HepG2 (cell line): ENCODE data around the gene ZKSCAN2. TPM values are rescaled to one million over a fixed set of nuclear protein-coding genes. Genes with fewer than 3 reads are reported as not detected.

Experiments used
- CREBL2 ChIP-seq: sonication (generic); formaldehyde crosslinking; IDR thresholded peaks from 2 replicates; pipeline ENCODE4 v1.8.1; 2023; ENCODE audit warnings: missing genetic modification reagents, mild to moderate bottlenecking, borderline replicate concordance
- CSRNP2 ChIP-seq: sonication (generic); formaldehyde crosslinking; conservative IDR thresholded peaks from 2 replicates; pipeline ENCODE4 v1.8.0; 2022; ENCODE audit warnings: low read depth, missing genetic modification reagents
- DPF2 ChIP-seq: sonication (generic); formaldehyde crosslinking; IDR thresholded peaks from 2 replicates; pipeline ENCODE4 v1.4.0; 2020; ENCODE audit warnings: mild to moderate bottlenecking, low read depth, missing genetic modification reagents, borderline replicate concordance
- ETV6 ChIP-seq: sonication (generic); formaldehyde crosslinking; conservative IDR thresholded peaks from 2 replicates; pipeline ENCODE4 v1.4.0; 2020; ENCODE audit warnings: missing genetic modification reagents
- FOXO1 ChIP-seq: sonication (generic); formaldehyde crosslinking; IDR thresholded peaks from 2 replicates; pipeline ENCODE4 v1.4.0; 2020; ENCODE audit warnings: missing genetic modification reagents
- GPN1 ChIP-seq: sonication (generic); formaldehyde crosslinking; IDR thresholded peaks from 2 replicates; pipeline ENCODE4 v1.5.1; 2020; ENCODE audit warnings: missing genetic modification reagents, borderline replicate concordance
- JDP2 ChIP-seq: sonication (generic); formaldehyde crosslinking; IDR thresholded peaks from 2 replicates; pipeline ENCODE4 v1.8.1; 2022; ENCODE audit warnings: missing genetic modification reagents, borderline replicate concordance
- KLF11 ChIP-seq: IDR thresholded peaks from 2 replicates; pipeline ENCODE4 v1.6.1; 2016; ENCODE audit warnings: missing compliant biosample characterization
- PCBP1 ChIP-seq: fragments of 200-400 bp; formaldehyde crosslinking; IDR thresholded peaks from 2 replicates; pipeline ENCODE4 v1.6.1; 2017; ENCODE audit warnings: mild to moderate bottlenecking, low read depth, low read length, borderline replicate concordance
- RFX3 ChIP-seq: IDR thresholded peaks from 2 replicates; pipeline ENCODE4 v1.6.1; 2016; ENCODE audit warnings: missing biosample characterization, missing genetic modification reagents
- SNAPC4 ChIP-seq: sonication (generic); formaldehyde crosslinking; IDR thresholded peaks from 2 replicates; pipeline ENCODE4 v1.4.0; 2020; ENCODE audit warnings: mild to moderate bottlenecking, missing genetic modification reagents
- SOX5 ChIP-seq: IDR thresholded peaks from 2 replicates; pipeline ENCODE4 v1.6.1; 2016; ENCODE audit warnings: borderline replicate concordance
- SP5 ChIP-seq: IDR thresholded peaks from 2 replicates; pipeline ENCODE4 v1.6.1; 2016; ENCODE audit warnings: low read depth, borderline replicate concordance
- TBX2 ChIP-seq: sonication (generic); formaldehyde crosslinking; IDR thresholded peaks from 2 replicates; pipeline ENCODE4 v1.5.0; 2020; ENCODE audit warnings: missing genetic modification reagents, mild to moderate bottlenecking, borderline replicate concordance
- TBX3 ChIP-seq: fragments of 450-650 bp; IDR thresholded peaks from 2 replicates; pipeline ENCODE4 v1.6.1; 2017; ENCODE audit warnings: antibody characterized with exemption, mild to moderate bottlenecking, inconsistent platforms, borderline replicate concordance
- YEATS4 ChIP-seq: sonication (generic); formaldehyde crosslinking; IDR thresholded peaks from 2 replicates; pipeline ENCODE4 v1.4.0; 2020; ENCODE audit warnings: missing genetic modification reagents, borderline replicate concordance
- ZKSCAN8 ChIP-seq: IDR thresholded peaks from 2 replicates; pipeline ENCODE4 v1.6.1; 2016; ENCODE audit warnings: borderline replicate concordance, missing genetic modification reagents, missing compliant biosample characterization
- ZNF124 ChIP-seq: sonication (generic); formaldehyde crosslinking; IDR thresholded peaks from 2 replicates; pipeline ENCODE4 v1.4.0; 2020; ENCODE audit warnings: missing genetic modification reagents
- ZNF253 ChIP-seq: sonication (generic); formaldehyde crosslinking; IDR thresholded peaks from 2 replicates; pipeline ENCODE4 v1.8.0; 2022; ENCODE audit warnings: mild to moderate bottlenecking, missing genetic modification reagents, borderline replicate concordance
- ZNF362 ChIP-seq: sonication (generic); formaldehyde crosslinking; IDR thresholded peaks from 2 replicates; pipeline ENCODE4 v1.4.0; 2020; ENCODE audit warnings: missing genetic modification reagents, mild to moderate bottlenecking, borderline replicate concordance
- ZNF414 ChIP-seq: sonication (generic); formaldehyde crosslinking; IDR thresholded peaks from 2 replicates; pipeline ENCODE4 v1.5.0; 2020; ENCODE audit warnings: missing genetic modification reagents
- ZNF484 ChIP-seq: sonication (generic); formaldehyde crosslinking; IDR thresholded peaks from 2 replicates; pipeline ENCODE4 v1.5.1; 2020; ENCODE audit warnings: mild to moderate bottlenecking, low read depth, missing genetic modification reagents, borderline replicate concordance
- polyA plus RNA-seq, 8 experiments: library from polyadenylated mRNA; depleted of rRNA in 3 of 8; stranded (reverse) in 7 of 8; unstranded in 1 of 8; fragments of >200 nt; fragmentation: Illumina TruSeq in 4 of 8; extraction: Trizol in 4 of 8; gene quantifications; 2 replicates each; pipeline versions ENCODE4 v1.2.1 to v1.2.3, GENCODE V29; 2011 to 2016; ENCODE audit warnings: low read depth in 4 of 8, missing spikeins in 1 of 8, mixed read lengths in 1 of 8; ENCODE audit not compliant: insufficient read depth in 1 of 8
- total RNA-seq, 5 experiments: library from RNA; depleted of rRNA; stranded (reverse); fragments of >200 nt; fragmentation: Illumina TruSeq; extraction: Trizol; gene quantifications; 2 replicates each; pipeline ENCODE4 v1.2.3, GENCODE V29; 2016; ENCODE audit warnings: low read depth in 1 of 5

Gene ZKSCAN2
- total and polyA plus RNA-seq, 2 of the 13 experiments (the other 11 are each of a cell fraction or from before 2014, with no cell fraction given): 4.2 to 11.1 TPM

GRCh38 chr16:25257470-25257955 lies at the start of gene ZKSCAN2 (continued):
- TF ChIP-seq ZNF253 (CRISPR knock-in tag): peak; percentile 83; the same call in 1 of the 2 replicates
- peak; percentile 10; the same call in 1 of the 2 replicates for TF ChIP-seq SOX5 (CRISPR knock-in tag)
- no peak for TF ChIP-seq SNAPC4 (CRISPR knock-in tag)
- no peak for TF ChIP-seq TBX3
- no peak for TF ChIP-seq DPF2 (CRISPR knock-in tag)
- no peak for TF ChIP-seq JDP2
- TF ChIP-seq YEATS4 (CRISPR knock-in tag): peak; percentile 94
- TF ChIP-seq KLF11 (CRISPR knock-in tag): peak; percentile 60; the same call in 1 of the 2 replicates
- peak; percentile 91; the same call in 1 of the 2 replicates for TF ChIP-seq ETV6 (CRISPR knock-in tag)
- no peak for TF ChIP-seq RFX3 (CRISPR knock-in tag)
- peak; percentile 49; the same call in 1 of the 2 replicates for TF ChIP-seq SP5 (CRISPR knock-in tag)
- no peak for TF ChIP-seq CSRNP2 (CRISPR knock-in tag)
- TF ChIP-seq ZNF414 (CRISPR knock-in tag): no peak
- TF ChIP-seq ZNF362 (CRISPR knock-in tag): no peak
- TF ChIP-seq GPN1: 0 out of 2 replicates have a peak, but pooled peaks have one; percentile 64
- TF ChIP-seq PCBP1: no peak
- 0 out of 2 replicates have a peak, but pooled peaks have one; percentile 6 for TF ChIP-seq ZKSCAN8 (CRISPR knock-in tag)
- no peak; the same call in 1 of the 2 replicates for TF ChIP-seq ZNF124 (CRISPR knock-in tag)
- peak; percentile 53 for TF ChIP-seq TBX2 (CRISPR knock-in tag)
- no peak for TF ChIP-seq CREBL2
- no peak for TF ChIP-seq ZNF484 (CRISPR knock-in tag)
- peak; percentile 20; the same call in 1 of the 2 replicates for TF ChIP-seq FOXO1
